ENCODE data around the gene PPP3R1. TPM values are rescaled to one million over a fixed set of nuclear protein-coding genes. Genes with fewer than 3 reads are reported as not detected.

PPP3R1 gene
- total RNA-seq, 1 donor from 2014 or later = 65.7 TPM

GRCh38 chr2:68293024-68293423 is 40.7 kb upstream of the PPP3R1 start:
- no peak overlapping the region for H3K27ac Mint-ChIP-seq (ENCODE audit: unreplicated experiment)
- H3K4me3 Mint-ChIP-seq (ENCODE audit: unreplicated experiment) = no peak overlapping the region
- H3K4me1 Mint-ChIP-seq (ENCODE audit: unreplicated experiment) = peaks cover 4% of the 10 kb centered on the region
- H3K36me3 Mint-ChIP-seq (ENCODE audit: low read depth, unreplicated experiment) = no peaks in the 10 kb centered on the region
- no peaks in the 10 kb centered on the region for H3K9me3 Mint-ChIP-seq (ENCODE audit: unreplicated experiment)
- H3K27me3 Mint-ChIP-seq (ENCODE audit: unreplicated experiment) = no peaks in the 10 kb centered on the region
- DNase-seq (ENCODE audit: low spot score) = no peak
- TF ChIP-seq CTCF (IDR thresholded peaks at IDR 0.05; ENCODE audit: unreplicated experiment) = no peak

GRCh38 chr2:68292108-68292710 is 39.9 kb upstream of the PPP3R1 start:
- H3K27ac Mint-ChIP-seq (ENCODE audit: unreplicated experiment) = no peak overlapping the region
- peaks cover 4% of the 10 kb centered on the region for H3K4me1 Mint-ChIP-seq (ENCODE audit: unreplicated experiment)
- H3K36me3 Mint-ChIP-seq (ENCODE audit: low read depth, unreplicated experiment) = no peaks in the 10 kb centered on the region
- H3K27me3 Mint-ChIP-seq (ENCODE audit: unreplicated experiment) = no peaks in the 10 kb centered on the region
- H3K9me3 Mint-ChIP-seq (ENCODE audit: unreplicated experiment) = no peaks in the 10 kb centered on the region
- no peak for DNase-seq (ENCODE audit: low spot score)
- TF ChIP-seq CTCF (IDR thresholded peaks at IDR 0.05; ENCODE audit: unreplicated experiment) = peak; percentile 74
- H3K4me3 Mint-ChIP-seq (ENCODE audit: unreplicated experiment) = no peak overlapping the region

GRCh38 chr2:68291314-68291713 is 39.0 kb upstream of the PPP3R1 start:
- Mint-ChIP-seq H3K27me3 (ENCODE audit: unreplicated experiment) (no peaks in the 10 kb centered on the region), H3K4me1 (ENCODE audit: unreplicated experiment) (peaks cover 4% of the 10 kb centered on the region), H3K36me3 (ENCODE audit: low read depth, unreplicated experiment) (no peaks in the 10 kb centered on the region), H3K27ac (ENCODE audit: unreplicated experiment) (no peak overlapping the region), H3K4me3 (ENCODE audit: unreplicated experiment) (no peak overlapping the region), H3K9me3 (ENCODE audit: unreplicated experiment) (no peaks in the 10 kb centered on the region)
- no peak for TF ChIP-seq CTCF (IDR thresholded peaks at IDR 0.05; ENCODE audit: unreplicated experiment)
- no peak for DNase-seq (ENCODE audit: low spot score)

- H3K4me1 Mint-ChIP-seq (ENCODE audit: unreplicated experiment) = peaks cover 4% of the 10 kb centered on the region
- no peak for TF ChIP-seq CTCF (IDR thresholded peaks at IDR 0.05; ENCODE audit: unreplicated experiment)
- H3K9me3 Mint-ChIP-seq (ENCODE audit: unreplicated experiment) = no peaks in the 10 kb centered on the region
- H3K27me3 Mint-ChIP-seq (ENCODE audit: unreplicated experiment) = no peaks in the 10 kb centered on the region
- DNase-seq (ENCODE audit: low spot score) = no peak
- no peaks in the 10 kb centered on the region for H3K36me3 Mint-ChIP-seq (ENCODE audit: low read depth, unreplicated experiment)
- no peak overlapping the region for H3K4me3 Mint-ChIP-seq (ENCODE audit: unreplicated experiment)
- H3K27ac Mint-ChIP-seq (ENCODE audit: unreplicated experiment) = no peak overlapping the region
Observed at GRCh38 chr2:68290901-68291300, 38.6 kb upstream of the PPP3R1 start.

GRCh38 chr2:68287580-68288441 is 35.5 kb upstream of the PPP3R1 start:
- Mint-ChIP-seq H3K27me3 (ENCODE audit: unreplicated experiment) (no peaks in the 10 kb centered on the region), H3K9me3 (ENCODE audit: unreplicated experiment) (no peaks in the 10 kb centered on the region), H3K4me1 (ENCODE audit: unreplicated experiment) (no peaks in the 10 kb centered on the region), H3K36me3 (ENCODE audit: low read depth, unreplicated experiment) (no peaks in the 10 kb centered on the region), H3K4me3 (ENCODE audit: unreplicated experiment) (no peak overlapping the region), H3K27ac (ENCODE audit: unreplicated experiment) (no peak overlapping the region)
- DNase-seq (ENCODE audit: low spot score) = no peak
- TF ChIP-seq CTCF (IDR thresholded peaks at IDR 0.05; ENCODE audit: unreplicated experiment) = no peak
